PC-9 (cell line): Measurements from ENCODE around the gene KIAA2012. TPM values are rescaled to one million over a fixed set of nuclear protein-coding genes. Genes with fewer than 3 reads are reported as not detected.

Experiments
- BruUV-seq: library from RNA; stranded (reverse); fragments of 400-500 nt; replicated peaks from 2 replicates; lab custom pipeline; 2021; lab: Mats Ljungman, UMichigan
- CTCF ChIA-PET: fragments of 300-600 bp; sonication (Branson Sonifier 250); formaldehyde crosslinking; loops from one replicate; lab custom pipeline; 2022; ENCODE audit warnings: antibody characterized with exemption; lab: Charles Lee
- POLR2A ChIA-PET: fragments of 300-600 bp; sonication (Branson Sonifier 250); formaldehyde crosslinking; loops from one replicate; lab custom pipeline; 2022; ENCODE audit warnings: antibody characterized with exemption; ENCODE audit not compliant: unreplicated experiment; lab: Charles Lee
- DNase-seq, 2 experiments: peaks; one replicate each; pipeline versions ENCODE4 v3.0.0 to v3.0.0-alpha.2; 2015 to 2022; ENCODE audit warnings: mixed read lengths in 1 of 2
- H2AFZ ChIP-seq: fragments of 200-600 bp; sonication (generic); 2 replicates; pipeline ENCODE4 v1.8.1; 2017; ENCODE audit warnings: antibody characterized with exemption
- H3F3A ChIP-seq: fragments of 200-600 bp; sonication (generic); 2 replicates; pipeline ENCODE4 v1.8.1; 2017; ENCODE audit warnings: antibody characterized with exemption, mild to moderate bottlenecking, low read depth; ENCODE audit not compliant: insufficient read depth
- H3K27ac ChIP-seq: fragments of 200-600 bp; sonication (generic); 2 replicates; pipeline ENCODE4 v1.6.1; 2016; ENCODE audit warnings: mixed run types
- H3K27me3 ChIP-seq: fragments of 200-600 bp; sonication (generic); 2 replicates; pipeline ENCODE4 v1.6.1; 2016; ENCODE audit warnings: low read depth, mixed run types; ENCODE audit not compliant: insufficient read depth
- H3K36me3 ChIP-seq: fragments of 200-600 bp; sonication (generic); 2 replicates; pipeline ENCODE4 v1.6.1; 2016; ENCODE audit warnings: low read depth, mixed run types
- H3K4me1 ChIP-seq: fragments of 200-600 bp; sonication (generic); replicated peaks from 2 replicates; pipeline ENCODE4 v1.6.1; 2016; ENCODE audit warnings: mixed run types; ENCODE audit not compliant: insufficient read depth
- H3K4me2 ChIP-seq: fragments of 200-600 bp; sonication (generic); 2 replicates; pipeline ENCODE4 v1.6.1; 2017; ENCODE audit warnings: mixed run types
- H3K4me3 ChIP-seq: fragments of 200-600 bp; sonication (generic); 2 replicates; pipeline ENCODE4 v1.6.1; 2016; ENCODE audit warnings: mixed run types
- H3K79me2 ChIP-seq: fragments of 200-600 bp; sonication (generic); 2 replicates; pipeline ENCODE4 v1.6.1; 2017; ENCODE audit warnings: low read depth, mixed run types
- H3K9me2 ChIP-seq: fragments of 200-600 bp; sonication (generic); 2 replicates; pipeline ENCODE4 v1.8.1; 2017; ENCODE audit warnings: mild to moderate bottlenecking; ENCODE audit not compliant: insufficient read depth
- H3K9me3 ChIP-seq: fragments of 200-600 bp; sonication (generic); 2 replicates; pipeline ENCODE4 v1.8.1; 2016; ENCODE audit warnings: low read depth; ENCODE audit not compliant: insufficient read depth
- H4K20me1 ChIP-seq: fragments of 200-600 bp; sonication (generic); 2 replicates; pipeline ENCODE4 v1.8.1; 2017; ENCODE audit not compliant: insufficient read depth
- EZH2 ChIP-seq: fragments of 200-600 bp; sonication (generic); IDR thresholded peaks from 2 replicates; pipeline ENCODE4 v1.8.0; 2017; ENCODE audit warnings: antibody characterized with exemption, low read depth
- intact Hi-C: fragments of 100-400 bp; cut with micrococcal nuclease; formaldehyde crosslinking; loops from one replicate; pipeline ENCODE4 v1.10.0; 2022; ENCODE audit not compliant: unreplicated experiment
- total RNA-seq: library from RNA; stranded (reverse); gene quantifications from 2 replicates; pipeline ENCODE4 v1.2.3, GENCODE V29; 2021
- TF ChIP-seq, protein P1 (sequence below): fragments of 200-600 bp; sonication (generic); conservative IDR thresholded peaks from 2 replicates; pipeline ENCODE4 v1.6.1; 2017; ENCODE audit warnings: mixed run types, antibody characterized with exemption, mild to moderate bottlenecking, moderate library complexity

KIAA2012 gene
- total RNA-seq, 1 experiment from 2014 or later, result not detected

DNA sequence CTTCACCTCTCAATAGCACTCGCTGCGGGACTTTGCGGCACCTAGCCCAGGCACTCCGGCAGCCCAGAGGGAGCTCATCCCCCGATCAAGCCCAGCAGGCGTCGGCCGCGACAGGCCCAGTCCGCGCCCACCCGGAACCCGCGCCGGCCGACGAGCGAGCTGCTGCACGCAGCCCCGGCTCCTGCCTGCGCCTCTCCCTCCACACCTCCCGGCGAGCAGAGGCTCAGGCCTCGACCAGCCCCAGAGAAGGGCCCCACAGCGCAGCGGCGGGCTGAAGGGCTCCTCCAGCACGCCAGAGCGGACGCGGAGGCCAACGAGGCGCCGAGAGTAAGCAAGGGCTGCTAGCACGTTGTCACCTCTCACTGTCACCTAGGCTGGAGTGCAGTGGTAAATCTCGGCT lies 63.5 kb downstream of the KIAA2012 start:
- Histone ChIP-seq H3K27me3 (no peaks in the 10 kb centered on the region), H3K27ac (no peak overlapping the region), H3K79me2 (no peaks in the 10 kb centered on the region), H3K9me2 (no peaks in the 10 kb centered on the region), H3K36me3 (no peaks in the 10 kb centered on the region), H3K4me3 (no peak overlapping the region), H3K9me3 (no peaks in the 10 kb centered on the region), H2AFZ (no peak overlapping the region), H4K20me1 (no peaks in the 10 kb centered on the region), H3F3A (peaks cover 11% of the 10 kb centered on the region; the same call in 1 of the 2 replicates), H3K4me1 (peaks cover 9% of the 10 kb centered on the region; the same call in 1 of the 2 replicates), H3K4me2 (no peak overlapping the region)
- ChIA-PET CTCF (no interaction called here), POLR2A (no interaction called here)
- TF ChIP-seq, protein P1, sequence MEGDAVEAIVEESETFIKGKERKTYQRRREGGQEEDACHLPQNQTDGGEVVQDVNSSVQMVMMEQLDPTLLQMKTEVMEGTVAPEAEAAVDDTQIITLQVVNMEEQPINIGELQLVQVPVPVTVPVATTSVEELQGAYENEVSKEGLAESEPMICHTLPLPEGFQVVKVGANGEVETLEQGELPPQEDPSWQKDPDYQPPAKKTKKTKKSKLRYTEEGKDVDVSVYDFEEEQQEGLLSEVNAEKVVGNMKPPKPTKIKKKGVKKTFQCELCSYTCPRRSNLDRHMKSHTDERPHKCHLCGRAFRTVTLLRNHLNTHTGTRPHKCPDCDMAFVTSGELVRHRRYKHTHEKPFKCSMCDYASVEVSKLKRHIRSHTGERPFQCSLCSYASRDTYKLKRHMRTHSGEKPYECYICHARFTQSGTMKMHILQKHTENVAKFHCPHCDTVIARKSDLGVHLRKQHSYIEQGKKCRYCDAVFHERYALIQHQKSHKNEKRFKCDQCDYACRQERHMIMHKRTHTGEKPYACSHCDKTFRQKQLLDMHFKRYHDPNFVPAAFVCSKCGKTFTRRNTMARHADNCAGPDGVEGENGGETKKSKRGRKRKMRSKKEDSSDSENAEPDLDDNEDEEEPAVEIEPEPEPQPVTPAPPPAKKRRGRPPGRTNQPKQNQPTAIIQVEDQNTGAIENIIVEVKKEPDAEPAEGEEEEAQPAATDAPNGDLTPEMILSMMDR, result no peak
- TF ChIP-seq EZH2, result no peak
- intact Hi-C loops, result no loop called here
- BruUV-seq, result no TSS peak
- no peak for DNase-seq

DNA sequence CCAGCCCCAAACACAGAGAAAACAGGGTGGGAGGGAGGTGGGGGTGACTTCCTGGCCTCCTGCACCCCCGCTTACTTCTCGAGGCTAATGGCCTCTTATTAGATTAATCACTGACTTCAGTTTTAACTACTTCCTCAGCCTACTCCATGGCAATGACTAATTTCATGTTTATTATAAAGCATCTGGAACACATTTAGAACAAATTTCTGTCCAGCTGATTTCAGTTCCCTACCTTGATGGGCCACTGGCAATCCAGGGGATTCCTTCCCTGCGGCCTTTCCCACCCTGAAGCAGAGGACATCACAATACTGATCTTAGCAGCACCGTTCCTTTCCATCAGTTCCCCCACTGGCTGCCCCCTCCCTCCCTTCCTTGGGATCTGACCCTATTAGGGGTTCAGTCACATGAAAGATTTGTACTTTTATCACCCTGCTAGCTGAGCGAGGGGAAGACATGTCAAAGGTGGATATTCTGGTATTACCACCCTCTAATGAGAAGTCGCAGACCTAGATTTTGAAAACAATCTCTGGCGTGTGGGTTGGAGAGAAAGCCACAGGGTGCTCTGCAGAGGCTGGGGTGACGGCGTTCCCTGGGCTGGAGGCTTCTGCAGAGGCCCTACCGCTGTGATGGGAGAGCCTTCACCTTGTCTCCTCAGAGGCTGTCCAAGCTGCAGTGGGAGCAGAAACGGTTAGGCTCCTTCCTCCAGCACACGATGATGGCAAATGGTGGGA lies 67.6 kb downstream of the KIAA2012 start:
- Histone ChIP-seq H3K9me2 (no peaks in the 10 kb centered on the region), H3K4me1 (peaks cover under 1% of the 10 kb centered on the region; the same call in 1 of the 2 replicates), H3F3A (peaks cover 3% of the 10 kb centered on the region; the same call in 1 of the 2 replicates), H3K36me3 (no peaks in the 10 kb centered on the region), H3K27me3 (no peaks in the 10 kb centered on the region), H2AFZ (no peak overlapping the region), H3K4me3 (no peak overlapping the region), H3K4me2 (no peak overlapping the region), H3K9me3 (no peaks in the 10 kb centered on the region), H3K27ac (no peak overlapping the region), H4K20me1 (no peaks in the 10 kb centered on the region), H3K79me2 (no peaks in the 10 kb centered on the region)
- no TSS peak for BruUV-seq
- POLR2A ChIA-PET, result no interaction called here
- intact Hi-C loops, result no loop called here
- no peak for TF ChIP-seq EZH2
- TF ChIP-seq, protein P1, result no peak
- CTCF ChIA-PET, result no interaction called here
- no peak for DNase-seq

DNA sequence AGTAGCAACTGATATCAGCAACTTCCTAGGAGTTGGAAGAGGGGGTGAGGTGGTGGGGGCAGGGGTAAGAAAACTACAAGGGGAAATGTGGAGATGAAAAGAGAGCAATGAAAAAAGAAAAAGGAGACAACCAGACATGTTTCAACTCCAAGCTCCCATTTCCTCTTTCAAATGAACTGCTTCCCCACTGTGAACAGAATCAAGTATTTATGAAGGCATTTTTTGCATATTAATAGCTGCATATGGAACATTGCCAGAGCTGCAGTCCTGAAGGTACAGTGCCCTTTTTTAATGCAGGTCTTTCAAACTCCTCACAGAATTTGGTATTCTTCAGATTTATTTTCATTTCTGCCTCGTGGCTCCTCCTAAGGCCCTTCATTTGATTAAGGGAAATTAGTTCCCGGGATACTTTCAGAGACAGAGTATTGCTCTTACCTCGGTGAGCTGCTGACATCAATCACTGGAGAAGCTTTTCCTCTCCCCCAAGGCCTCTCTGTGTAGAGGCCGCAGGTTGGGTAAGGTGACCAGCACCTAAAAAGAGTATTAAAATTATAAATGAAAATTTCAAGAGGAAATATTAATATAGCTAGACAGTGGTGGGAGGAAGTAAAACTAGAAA lies 68.4 kb downstream of the KIAA2012 start:
- intact Hi-C loops, result no loop called here

More for the DNA sequence above, 68.4 kb downstream of the KIAA2012 start:
- no peaks in the 10 kb centered on the region for H3K27me3 ChIP-seq
- no peak overlapping the region for H3K4me3 ChIP-seq
- no peaks in the 10 kb centered on the region for H3K9me3 ChIP-seq
- no peak for DNase-seq
- no peaks in the 10 kb centered on the region for H3K4me1 ChIP-seq
- no peaks in the 10 kb centered on the region for H4K20me1 ChIP-seq
- CTCF ChIA-PET, result no interaction called here
- TF ChIP-seq, protein P1, result no peak
- no peak for TF ChIP-seq EZH2
- no peaks in the 10 kb centered on the region for H3F3A ChIP-seq
- H3K79me2 ChIP-seq, result no peaks in the 10 kb centered on the region
- H3K4me2 ChIP-seq, result no peak overlapping the region
- H3K36me3 ChIP-seq, result no peaks in the 10 kb centered on the region
- no peak overlapping the region for H3K27ac ChIP-seq
- no TSS peak for BruUV-seq
- POLR2A ChIA-PET, result no interaction called here
- no peaks in the 10 kb centered on the region for H3K9me2 ChIP-seq
- H2AFZ ChIP-seq, result no peak overlapping the region
